GM18909 (cell line): Measurements from ENCODE around the gene SLC29A3.
"Not testable (repeated sequence)": the region's sequence is repeated elsewhere in the genome, so short reads cannot be mapped to it uniquely, and the experiment has no call there.

Experiments
- ATAC-seq: cut with Tn5 transposase; IDR thresholded peaks from one replicate; pipeline ENCODE4 v1.9.1; 2021; ENCODE audit warnings: mild to moderate bottlenecking; ENCODE audit not compliant: unreplicated experiment, poor library complexity

SLC29A3 gene

DNA sequence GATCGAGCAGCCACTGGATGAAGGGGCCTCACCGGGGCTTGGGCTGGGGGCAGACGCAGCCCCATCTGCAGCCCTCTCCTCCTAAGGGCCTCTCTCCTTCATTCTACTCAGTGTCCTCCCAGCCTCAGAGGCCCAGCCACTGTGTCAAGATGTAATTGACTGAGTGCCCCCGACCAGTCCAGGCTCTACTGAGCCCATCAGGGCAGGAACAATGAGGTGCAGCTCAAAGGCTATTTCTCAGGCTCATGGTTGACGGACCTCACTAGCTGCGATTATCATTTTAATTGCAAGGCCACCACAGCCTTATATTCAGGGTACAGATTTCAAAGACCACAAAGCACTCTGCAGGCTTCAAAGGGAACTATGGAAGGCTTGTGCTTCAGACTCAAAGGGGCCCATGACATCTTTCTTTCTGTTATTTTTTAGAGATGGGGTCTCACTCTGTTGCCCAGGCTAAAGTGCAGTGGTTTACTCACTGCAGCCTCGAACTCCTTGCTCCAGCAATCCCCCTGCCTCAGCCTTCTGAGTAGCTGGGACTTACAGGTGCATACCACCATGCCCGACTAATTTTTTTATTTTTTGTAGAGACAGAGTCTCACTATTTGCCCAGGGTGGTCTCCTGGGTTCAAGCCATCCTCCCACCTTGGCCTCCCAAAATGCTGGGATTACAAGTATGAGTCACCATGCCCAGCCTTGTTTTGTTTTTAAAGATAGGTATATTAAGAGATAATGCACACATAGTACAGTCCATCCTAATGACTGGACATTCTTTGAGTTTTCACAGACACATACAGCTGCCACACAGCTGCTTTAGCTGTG lies 23.7 kb downstream of the SLC29A3 start:
- no peak for ATAC-seq

DNA sequence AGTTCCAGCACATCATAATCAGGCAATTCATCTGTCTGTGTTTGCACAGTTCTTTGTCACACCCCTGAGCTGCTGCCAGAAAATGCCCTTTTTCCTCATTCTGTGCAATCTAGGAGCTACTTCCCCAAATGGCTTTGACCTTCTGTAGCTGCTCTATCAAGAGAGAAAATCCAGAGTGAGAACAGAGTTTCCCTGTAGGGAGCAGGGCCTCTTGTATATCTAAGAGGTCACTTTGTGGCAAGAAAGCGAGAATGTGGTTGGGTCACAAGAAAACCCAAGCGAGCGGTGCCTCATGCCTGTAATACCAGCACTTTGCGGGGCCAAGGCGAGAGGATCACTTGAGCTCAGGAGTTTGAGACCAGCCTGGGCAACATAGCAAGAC lies 24.3 kb downstream of the SLC29A3 start:
- ATAC-seq, result no peak

DNA sequence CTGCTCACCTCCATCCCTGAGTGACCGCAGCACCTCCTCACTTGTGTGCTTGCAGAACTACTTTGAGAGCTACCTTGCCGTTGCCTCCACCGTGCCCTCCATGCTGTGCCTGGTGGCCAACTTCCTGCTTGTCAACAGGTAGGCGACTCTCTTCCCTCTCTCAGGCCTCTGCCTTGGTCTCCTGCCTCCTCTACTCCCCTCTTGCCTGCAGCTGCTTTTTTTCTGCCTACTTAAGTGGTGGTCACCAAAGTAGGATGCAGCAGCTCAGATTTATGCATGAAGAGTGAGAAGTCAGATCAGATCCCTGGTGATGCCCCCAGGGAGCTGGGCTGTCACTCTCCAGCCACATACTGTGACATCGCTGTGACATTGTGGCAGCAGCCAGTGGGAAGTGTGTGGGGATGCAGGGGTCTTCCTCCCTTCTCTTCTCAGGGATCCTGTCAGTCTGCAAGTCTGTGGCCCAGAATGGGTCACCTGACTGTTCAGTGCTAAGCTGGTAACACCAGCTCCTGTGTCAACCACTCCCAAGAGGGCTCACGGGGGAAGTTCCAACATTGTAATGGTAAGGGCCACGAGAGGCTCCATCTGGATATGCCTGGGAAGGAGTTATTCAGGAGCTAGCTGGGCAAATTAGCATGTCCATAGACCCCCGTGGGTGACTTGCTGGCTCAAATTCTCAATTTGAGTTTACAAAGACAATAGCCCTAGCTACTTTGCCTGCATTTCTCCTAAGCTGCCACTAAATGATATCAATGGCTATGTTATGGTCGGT lies 25.3 kb downstream of the SLC29A3 start:
- no peak for ATAC-seq

DNA sequence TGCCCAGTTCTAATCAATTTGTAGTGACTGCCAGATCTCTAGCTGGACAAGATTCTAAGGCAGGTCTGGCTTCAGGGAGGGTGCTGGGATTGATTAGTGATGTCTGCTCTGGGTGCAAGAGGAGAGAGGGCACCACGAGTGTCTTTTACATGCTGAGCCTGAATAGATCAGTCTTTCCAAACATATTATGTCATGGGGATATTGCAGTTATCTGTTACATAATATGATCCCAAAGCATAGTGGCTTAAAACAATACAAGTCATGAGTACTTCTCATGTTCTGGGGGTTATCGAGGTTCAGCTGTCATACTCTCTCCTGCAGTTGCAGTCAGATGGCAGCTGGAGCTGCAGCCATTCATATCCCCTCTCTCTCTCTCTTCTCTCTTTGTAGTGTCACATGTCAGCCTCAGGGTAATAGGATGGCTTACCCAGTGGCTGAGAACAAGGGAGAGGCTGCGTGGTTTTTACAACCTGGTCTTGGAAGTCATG lies 26.0 kb downstream of the SLC29A3 start:
- ATAC-seq, result no peak

DNA sequence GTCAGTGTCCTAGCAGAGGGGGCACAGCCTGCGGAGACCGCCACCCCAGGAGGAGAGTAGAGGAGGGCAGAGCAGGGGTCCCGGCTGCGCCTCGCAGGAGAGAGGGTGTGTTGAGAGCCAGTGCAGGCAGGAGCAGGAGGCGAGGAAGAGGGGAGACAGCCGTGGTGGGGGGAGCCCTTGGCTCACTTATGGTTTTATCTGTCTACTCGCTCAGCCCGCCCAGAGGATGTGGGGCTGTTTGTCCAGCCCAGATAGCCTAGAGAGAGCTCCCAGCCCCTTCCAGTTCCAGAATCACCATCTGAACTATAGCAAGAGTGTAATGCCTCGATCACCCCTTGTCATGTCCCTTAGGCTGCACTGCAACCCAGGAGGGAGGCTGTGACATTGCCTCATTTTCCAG lies 26.6 kb downstream of the SLC29A3 start:
- ATAC-seq, result no peak

DNA sequence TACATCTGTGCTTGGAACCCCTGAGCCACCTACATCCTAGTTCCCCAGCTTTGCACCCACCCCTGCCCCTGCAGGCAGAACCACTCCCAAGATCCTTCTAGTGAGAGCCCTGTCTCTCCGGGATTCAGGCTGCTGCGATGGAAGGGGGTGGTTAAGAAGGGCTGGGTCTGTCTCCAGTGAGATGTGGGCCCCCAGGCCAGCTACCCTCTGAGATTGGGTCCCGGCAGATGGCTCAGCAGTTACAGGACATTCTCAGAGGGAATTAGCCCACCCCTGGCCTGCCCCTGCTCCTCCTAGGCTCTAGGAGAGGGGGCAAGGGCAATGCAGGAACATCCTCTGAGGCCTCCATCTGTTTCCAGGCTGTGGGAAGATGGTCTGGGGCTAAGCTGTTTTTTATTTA lies 27.7 kb downstream of the SLC29A3 start:
- no peak for ATAC-seq

DNA sequence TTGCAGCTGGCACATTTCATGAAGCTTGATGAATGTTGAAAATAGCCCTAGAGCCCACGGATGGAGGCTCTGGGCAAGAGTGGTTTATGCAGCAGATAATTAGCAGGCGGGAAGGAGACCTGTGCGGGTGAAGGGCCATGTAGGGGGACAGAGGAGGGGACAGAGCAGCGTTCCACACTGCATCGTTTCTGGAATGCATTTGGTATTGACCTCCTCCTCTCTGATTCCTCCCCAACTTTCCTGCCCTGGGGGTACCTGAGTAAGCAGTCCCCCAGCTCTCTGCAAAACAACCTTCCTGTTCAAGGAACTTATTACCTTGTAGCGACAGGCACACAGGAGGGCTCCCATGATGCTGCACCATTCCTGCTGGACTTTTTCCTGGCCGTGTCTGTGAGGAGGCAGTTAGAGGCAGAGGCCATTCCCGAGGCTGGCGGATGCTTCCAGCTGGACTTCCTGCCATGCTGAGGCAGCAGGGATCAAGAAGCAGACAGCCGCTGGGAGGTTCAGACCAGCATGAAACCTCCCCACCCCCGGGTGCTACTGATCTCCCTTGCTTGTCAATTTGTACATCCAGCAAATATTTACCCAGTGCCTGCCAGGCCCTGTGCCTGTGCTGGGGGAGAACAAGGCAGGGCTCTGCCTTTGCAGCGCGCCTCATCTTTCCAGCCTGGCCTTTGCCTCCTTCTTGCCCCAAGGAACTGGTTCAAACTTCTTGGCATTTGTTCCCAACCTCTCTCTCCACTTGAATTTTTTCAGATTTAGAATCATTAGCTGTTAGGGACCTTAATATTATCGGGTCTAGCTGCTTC lies 28.7 kb downstream of the SLC29A3 start:
- no peak for ATAC-seq

DNA sequence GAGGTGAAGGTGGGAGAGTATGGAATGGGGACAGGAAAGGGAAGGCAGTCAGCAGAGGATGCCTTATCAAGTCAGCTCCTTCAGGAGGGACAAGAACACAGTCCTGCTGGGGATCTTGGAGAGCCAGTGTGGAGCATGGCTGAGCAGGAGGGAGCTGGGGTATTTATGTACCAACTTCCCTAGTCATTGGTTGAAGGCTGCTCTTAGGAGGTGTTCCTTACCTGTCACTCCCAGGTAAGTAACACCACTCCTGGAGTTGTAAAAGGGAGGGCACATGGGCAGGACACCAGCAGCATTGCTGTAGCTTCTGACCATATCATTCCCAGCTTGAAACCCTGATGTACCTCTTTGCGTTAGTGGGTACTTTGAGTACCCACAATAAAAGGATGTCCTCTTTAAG lies 29.8 kb downstream of the SLC29A3 start:
- no peak for ATAC-seq

DNA sequence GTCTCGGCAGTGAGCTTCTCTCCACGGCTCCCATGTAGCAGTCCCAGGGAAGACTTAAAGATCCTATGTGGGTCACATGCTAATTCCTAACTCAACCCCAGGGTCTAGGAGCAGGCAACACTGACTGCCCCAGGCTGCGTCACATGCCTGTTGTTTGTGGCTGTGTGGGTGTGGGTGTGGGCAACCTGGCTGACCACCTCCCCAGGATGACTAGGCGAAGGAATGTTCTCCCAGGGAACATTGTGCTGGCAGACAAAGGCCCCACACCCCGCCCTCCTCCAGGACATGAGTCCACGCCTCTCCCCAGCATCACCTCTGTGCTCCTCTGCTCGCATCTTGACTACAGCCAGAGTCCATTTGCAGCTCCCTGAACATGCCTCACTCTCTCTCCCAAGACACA lies 30.3 kb downstream of the SLC29A3 start:
- no peak for ATAC-seq

DNA sequence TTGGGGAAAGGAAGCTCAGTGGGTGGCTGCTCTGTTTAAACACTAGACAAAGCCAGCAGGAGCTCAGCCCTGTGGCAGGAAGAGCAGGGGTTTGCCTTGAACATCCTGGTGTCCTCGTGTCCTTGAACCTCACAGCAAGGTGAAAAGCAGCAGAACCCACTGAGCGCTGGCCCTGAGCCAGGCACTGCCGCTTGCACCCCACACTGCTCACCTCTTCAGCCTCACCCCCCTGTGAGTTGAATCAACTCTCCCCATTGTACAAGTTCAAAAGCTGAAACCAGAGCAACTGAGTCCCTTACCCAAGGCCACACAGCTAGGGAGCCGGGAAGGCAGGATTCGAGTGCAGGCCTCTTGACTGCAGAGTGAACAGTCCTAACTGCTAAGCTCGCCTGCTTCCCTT lies 32.0 kb downstream of the SLC29A3 start:
- ATAC-seq, result no peak

DNA sequence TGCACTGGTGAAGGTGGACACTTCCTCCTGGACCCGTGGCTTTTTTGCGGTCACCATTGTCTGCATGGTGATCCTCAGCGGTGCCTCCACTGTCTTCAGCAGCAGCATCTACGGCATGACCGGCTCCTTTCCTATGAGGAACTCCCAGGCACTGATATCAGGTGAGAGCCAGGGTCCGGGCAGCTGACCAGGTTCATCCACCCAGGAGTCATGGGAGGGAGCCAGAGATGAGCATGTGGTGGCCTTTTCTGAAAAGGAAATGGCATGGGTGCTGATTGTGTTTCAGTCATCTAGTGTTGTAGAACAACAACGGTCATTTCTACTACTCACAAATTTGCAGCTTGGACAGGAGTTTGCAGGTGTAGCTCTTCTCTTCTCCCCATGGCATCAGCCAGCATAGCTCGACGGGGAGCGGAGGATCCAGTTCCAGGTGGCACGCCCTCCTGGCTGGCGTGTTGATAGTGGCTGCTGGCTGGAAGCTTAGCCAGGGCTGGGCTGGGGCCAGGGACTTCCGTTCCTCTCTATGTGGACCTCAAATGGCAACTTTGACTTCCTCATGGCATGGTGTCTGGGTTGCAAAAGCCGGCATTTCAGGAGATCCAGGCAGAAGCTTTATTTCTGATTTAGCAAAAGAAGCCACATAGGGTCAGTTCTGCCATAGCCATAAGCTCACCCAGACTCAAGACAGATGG lies 32.7 kb downstream of the SLC29A3 start:
- no peak for ATAC-seq

DNA sequence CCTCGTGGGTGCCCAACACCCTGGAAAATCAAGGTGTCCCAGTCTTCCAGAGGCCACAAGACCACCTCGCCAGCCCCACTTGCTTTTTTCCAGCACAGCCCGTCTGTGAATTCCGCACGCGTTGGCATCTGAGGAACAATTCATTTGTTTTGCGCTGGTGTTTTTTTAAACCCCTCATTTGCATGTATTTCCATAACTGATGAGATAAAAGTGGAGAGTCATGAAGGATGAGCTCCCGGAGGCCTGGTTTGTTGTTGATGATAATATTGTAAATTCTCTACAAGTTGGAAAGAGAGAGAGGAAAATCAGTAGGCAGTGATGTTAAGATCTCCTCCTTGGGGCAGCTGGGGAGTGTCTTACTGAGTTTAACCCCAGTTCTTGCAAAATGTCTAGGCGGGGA lies 34.6 kb downstream of the SLC29A3 start:
- ATAC-seq, result no peak

DNA sequence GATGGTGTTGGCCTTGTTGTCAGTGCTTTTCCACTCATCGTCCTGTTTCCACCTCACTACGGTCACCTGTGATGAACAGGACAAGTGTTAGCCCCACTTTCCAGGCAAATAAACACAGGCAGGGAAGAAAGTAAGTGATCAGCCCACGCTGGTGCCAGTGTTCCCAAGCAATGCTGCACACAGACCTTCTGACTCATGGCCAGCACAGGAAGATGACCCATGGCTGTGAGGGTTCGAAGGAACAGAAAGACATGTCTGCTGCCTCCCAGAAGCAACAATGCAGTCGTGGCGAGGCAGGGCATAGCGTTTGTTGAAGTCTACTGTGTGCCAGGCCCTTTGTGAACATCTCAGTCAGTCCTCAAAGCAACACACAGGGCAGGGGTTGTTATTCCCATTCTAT lies 35.7 kb downstream of the SLC29A3 start:
- ATAC-seq, result no peak

DNA sequence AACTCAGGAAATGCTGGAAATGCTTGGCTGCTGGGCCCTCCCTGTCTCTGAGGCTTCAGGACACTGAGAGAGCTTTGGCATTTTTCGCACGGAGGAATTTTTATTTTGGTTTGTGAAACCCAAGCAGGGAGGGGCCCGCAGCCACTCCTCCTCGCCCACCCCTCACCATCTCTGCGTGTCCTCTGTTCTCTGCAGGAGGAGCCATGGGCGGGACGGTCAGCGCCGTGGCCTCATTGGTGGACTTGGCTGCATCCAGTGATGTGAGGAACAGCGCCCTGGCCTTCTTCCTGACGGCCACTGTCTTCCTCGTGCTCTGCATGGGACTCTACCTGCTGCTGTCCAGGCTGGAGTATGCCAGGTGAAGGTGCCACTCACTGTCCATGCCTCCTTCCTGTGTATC lies 36.8 kb downstream of the SLC29A3 start:
- no peak for ATAC-seq

DNA sequence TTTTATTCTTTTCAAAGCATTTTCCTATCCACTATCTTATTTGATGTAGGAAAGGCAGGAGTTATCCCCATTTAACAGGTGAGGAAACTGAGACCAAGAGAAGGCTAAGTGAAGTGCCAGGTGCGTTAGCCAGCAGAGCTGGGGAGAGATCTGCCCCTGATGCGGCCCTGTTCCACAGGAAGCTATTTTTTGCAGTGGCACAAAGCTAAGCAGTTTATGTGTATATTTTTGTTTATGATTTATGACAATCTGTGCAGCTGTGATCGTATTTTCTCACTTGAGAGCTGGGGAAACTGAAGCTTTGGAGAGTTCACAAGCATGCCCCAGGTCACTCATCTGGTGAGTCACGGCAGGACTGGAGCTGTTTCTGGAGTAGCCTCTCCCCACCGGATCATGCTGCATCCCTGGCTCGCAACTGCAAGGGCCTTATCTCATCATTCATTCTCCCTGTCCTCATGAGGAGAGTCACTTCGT lies 38.8 kb downstream of the SLC29A3 start:
- ATAC-seq, result no peak

DNA sequence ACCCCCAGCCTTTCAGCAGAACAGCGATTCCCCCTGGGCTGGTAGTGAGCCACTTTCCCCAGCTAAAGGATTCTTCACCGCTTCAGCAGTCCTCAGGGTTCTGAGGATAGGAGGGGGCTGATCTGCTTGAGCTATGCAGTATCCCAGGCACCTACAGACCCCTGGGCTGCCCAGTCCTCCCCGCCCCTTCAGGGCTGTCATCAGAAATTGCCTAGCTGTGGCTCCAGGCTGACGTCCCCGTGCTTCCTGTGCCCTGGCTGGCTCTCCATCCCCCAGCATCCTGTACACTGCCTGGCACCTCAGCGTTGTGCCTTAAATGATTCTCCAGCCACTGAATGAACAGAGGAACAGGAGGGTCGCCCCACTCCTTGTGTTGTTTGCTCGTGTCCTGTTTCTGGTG lies 39.2 kb downstream of the SLC29A3 start:
- ATAC-seq, result no peak

DNA sequence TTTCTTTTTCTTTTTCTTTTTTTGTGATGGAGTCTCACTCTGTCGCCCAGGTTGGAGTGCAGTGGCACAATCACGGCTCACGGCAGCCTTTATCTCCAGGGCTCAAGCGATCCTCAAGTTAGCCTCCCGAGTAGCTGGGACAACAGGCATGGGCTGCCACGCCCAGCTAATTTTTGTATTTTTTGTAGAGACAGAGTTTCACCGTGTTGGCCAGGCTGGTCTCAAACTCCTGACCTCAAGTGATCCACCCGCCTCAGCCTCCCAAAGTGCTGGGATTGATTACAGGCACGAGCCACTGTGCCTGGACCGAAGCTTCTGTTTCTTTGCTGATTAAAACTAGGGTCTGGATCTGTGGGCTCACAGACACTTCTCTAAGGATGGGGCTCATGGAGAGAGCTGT lies 39.8 kb downstream of the SLC29A3 start:
- not testable (repeated sequence) for ATAC-seq

DNA sequence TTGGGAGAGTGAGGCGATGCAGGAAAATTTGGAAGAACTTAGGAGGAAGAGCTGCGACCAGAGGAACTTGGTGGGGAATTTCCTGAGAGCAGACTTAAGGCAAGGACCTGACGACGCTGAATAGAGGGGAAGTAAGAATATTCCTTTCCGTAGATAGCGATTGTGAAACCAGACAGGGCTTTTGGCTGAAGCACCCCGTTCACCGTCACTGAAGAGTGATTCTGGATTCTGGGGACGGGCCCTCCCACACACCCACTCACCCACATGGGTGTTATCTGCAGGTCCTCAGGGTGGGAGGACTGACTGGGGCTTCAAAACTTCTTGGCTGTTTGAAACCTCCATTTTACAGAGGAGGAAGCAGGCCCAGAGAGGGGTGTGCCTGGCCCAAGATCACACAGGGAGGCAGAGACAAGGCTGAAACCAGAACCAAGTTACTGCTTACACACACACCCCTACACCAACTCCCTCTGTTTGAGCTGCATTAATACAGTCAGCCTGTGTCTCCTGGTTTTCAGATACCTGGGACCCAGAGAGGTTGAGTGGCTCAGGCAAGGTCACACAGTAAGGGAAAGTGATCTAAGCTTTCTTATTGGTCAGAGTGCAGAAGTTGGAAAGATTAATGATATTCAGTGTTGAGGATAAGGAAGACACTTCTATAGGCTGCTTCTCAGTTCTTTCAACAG lies 40.4 kb downstream of the SLC29A3 start:
- ATAC-seq, result no peak

DNA sequence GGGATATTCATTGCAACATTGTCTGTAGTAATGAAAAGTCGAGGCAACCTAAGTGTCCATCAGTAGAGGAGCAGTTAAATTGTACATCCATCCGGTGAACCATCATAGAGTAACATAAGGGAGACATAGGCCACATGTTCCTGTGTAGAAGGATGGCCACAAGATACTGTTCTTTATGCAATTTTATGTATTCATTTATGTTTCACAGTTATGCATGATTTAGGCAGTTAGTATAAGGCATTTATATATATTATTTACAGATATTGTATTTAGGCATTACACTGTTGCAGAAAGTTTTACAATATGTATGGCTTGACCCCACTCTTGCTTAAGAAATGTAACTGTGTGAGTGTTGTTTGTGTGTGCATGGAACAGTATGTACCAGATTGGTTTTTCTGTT lies 41.7 kb downstream of the SLC29A3 start:
- no peak for ATAC-seq

DNA sequence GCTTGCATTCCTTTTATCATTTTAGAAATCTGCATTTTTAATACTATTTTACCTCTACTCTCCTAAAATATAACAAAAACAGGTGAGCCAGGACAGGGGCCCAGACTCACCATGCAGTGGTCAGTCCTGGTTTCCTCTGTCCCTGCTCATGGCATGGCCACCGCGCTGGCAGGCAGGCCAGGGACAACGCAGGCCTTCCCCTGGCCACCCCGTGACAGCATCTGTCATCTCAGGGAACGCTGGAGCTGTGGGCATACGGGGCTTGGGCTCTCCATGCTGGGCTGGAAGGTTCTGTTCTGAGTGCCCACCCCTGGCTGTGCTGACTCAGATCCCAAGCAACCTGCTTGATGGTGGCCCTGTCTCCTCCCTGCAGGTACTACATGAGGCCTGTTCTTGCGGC lies 42.5 kb downstream of the SLC29A3 start:
- no peak for ATAC-seq
